Endothelial cell of umbilical vein (primary cell): ENCODE data around the gene SPDYE4.

Experiments used
- EZH2 ChIP-seq: IDR thresholded peaks from 2 replicates; pipeline ENCODE4 v1.6.1; 2012; ENCODE audit warnings: borderline replicate concordance, low read depth, mild to moderate bottlenecking, moderate library complexity, low read length, inconsistent platforms; ENCODE audit not compliant: severe bottlenecking
- GATA2 ChIP-seq: IDR thresholded peaks from 2 replicates; pipeline ENCODE4 v1.7.0; 2011; ENCODE audit warnings: low read depth, mild to moderate bottlenecking, moderate library complexity, mixed read lengths, low read length; ENCODE audit not compliant: insufficient read length, insufficient read depth
- POLR2A ChIP-seq: IDR thresholded peaks from 2 replicates; pipeline ENCODE4 v1.6.1; 2012; ENCODE audit warnings: low read depth, mild to moderate bottlenecking, control low read depth, low read length
- POLR2AphosphoS5 ChIP-seq: IDR thresholded peaks from 2 replicates; pipeline ENCODE4 v1.6.1; 2012; ENCODE audit warnings: low read depth, mild to moderate bottlenecking, control low read depth, low read length, moderate library complexity; ENCODE audit not compliant: insufficient read depth
- TF ChIP-seq, protein P1 (sequence below), 2 donors: IDR thresholded peaks; 1 replicate in 1 of 2; 2 replicates in 1 of 2; pipeline ENCODE4 v1.5.1; 2011; ENCODE audit warnings: low read length in 2 of 2, mild to moderate bottlenecking in 2 of 2, moderate library complexity in 2 of 2, control low read depth in 1 of 2, inconsistent platforms in 1 of 2, low read depth in 1 of 2; ENCODE audit not compliant: insufficient read depth in 1 of 2; ENCODE audit errors: extremely low read depth in 1 of 2

DNA sequence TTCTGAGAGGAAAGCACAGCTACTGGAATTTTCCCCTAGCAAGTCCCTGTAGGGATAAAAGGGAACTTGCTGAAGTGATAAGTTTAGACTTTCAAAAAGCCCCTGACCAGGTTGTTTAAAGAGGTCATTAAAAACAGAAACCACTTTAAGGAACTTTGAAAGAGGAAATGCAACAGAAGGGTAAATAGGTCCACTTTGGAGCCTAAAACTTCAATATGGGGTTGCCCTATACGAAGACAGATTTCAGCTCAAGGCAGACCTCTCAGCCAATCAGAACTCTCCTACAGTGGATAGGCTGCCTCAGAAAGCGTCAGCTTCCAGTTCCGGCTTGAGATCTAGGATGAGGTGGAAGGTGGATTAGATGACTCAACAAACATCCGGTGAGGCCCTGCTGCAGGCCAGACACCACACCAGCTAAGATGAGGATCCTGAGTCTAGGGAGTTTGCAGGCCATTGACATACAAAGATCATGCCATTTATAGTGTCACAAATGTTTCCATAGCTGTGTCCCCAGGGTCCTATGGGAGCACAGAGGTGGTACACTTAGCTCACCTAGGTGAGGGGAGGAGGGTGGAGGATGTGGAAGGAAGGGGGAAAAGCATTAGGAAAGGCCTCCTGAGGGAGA lies 48.7 kb upstream of the SPDYE4 start:
- no peak for TF ChIP-seq POLR2A
- no peak for TF ChIP-seq POLR2AphosphoS5
- TF ChIP-seq, protein P1, sequence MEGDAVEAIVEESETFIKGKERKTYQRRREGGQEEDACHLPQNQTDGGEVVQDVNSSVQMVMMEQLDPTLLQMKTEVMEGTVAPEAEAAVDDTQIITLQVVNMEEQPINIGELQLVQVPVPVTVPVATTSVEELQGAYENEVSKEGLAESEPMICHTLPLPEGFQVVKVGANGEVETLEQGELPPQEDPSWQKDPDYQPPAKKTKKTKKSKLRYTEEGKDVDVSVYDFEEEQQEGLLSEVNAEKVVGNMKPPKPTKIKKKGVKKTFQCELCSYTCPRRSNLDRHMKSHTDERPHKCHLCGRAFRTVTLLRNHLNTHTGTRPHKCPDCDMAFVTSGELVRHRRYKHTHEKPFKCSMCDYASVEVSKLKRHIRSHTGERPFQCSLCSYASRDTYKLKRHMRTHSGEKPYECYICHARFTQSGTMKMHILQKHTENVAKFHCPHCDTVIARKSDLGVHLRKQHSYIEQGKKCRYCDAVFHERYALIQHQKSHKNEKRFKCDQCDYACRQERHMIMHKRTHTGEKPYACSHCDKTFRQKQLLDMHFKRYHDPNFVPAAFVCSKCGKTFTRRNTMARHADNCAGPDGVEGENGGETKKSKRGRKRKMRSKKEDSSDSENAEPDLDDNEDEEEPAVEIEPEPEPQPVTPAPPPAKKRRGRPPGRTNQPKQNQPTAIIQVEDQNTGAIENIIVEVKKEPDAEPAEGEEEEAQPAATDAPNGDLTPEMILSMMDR (IDR thresholded peaks at IDR 0.05; ENCODE audit: extremely low read depth in 1 of 2, insufficient read depth in 1 of 2, low read depth in 1 of 2, low read length in 2 of 2) = no peak
- TF ChIP-seq EZH2 = no peak
- TF ChIP-seq GATA2 = no peak
